GM19324 (cell line): ENCODE measurements around the gene SRGAP3.

Experiments used
- ATAC-seq: cut with Tn5 transposase; IDR thresholded peaks from one replicate; pipeline ENCODE4 v1.9.1; 2021; ENCODE audit warnings: mild to moderate bottlenecking, moderate library complexity; ENCODE audit not compliant: unreplicated experiment, low FRiP score

Gene SRGAP3

GRCh38 chr3:9123840-9124239 is 125.6 kb downstream of the SRGAP3 start:
- no peak for ATAC-seq

GRCh38 chr3:9122732-9123364 is 126.6 kb downstream of the SRGAP3 start:
- no peak for ATAC-seq

GRCh38 chr3:9121366-9122001 is 128.0 kb downstream of the SRGAP3 start:
- no peak for ATAC-seq

GRCh38 chr3:9119331-9119730 is 130.1 kb downstream of the SRGAP3 start:
- no peak for ATAC-seq

- no peak for ATAC-seq
Measured at GRCh38 chr3:9118222-9118621, 131.2 kb downstream of the SRGAP3 start.

GRCh38 chr3:9117220-9117619 is 132.2 kb downstream of the SRGAP3 start:
- no peak for ATAC-seq

GRCh38 chr3:9116336-9116735 is 133.1 kb downstream of the SRGAP3 start:
- no peak for ATAC-seq

GRCh38 chr3:9115336-9115735 is 134.1 kb downstream of the SRGAP3 start:
- no peak for ATAC-seq

- no peak for ATAC-seq
Measured at GRCh38 chr3:9113040-9113439, 136.4 kb downstream of the SRGAP3 start.

- no peak for ATAC-seq
Measured at GRCh38 chr3:9111866-9112265, 137.6 kb downstream of the SRGAP3 start.

- no peak for ATAC-seq
Measured at GRCh38 chr3:9111417-9111816, 138.0 kb downstream of the SRGAP3 start.

- no peak for ATAC-seq
Measured at GRCh38 chr3:9110802-9111201, 138.6 kb downstream of the SRGAP3 start.

- ATAC-seq = no peak
Measured at GRCh38 chr3:9110316-9110715, 139.1 kb downstream of the SRGAP3 start.

GRCh38 chr3:9109568-9109914 is 139.9 kb downstream of the SRGAP3 start:
- no peak for ATAC-seq

- no peak for ATAC-seq
Measured at GRCh38 chr3:9108876-9109567, 140.4 kb downstream of the SRGAP3 start.

GRCh38 chr3:9107738-9108137 is 141.7 kb downstream of the SRGAP3 start:
- ATAC-seq = no peak

- no peak for ATAC-seq
Measured at GRCh38 chr3:9105421-9105820, 144.0 kb downstream of the SRGAP3 start.

GRCh38 chr3:9104121-9104520 is 145.3 kb downstream of the SRGAP3 start:
- no peak for ATAC-seq

GRCh38 chr3:9102240-9102981 is 147.0 kb downstream of the SRGAP3 start:
- no peak for ATAC-seq

- ATAC-seq = no peak
Measured at GRCh38 chr3:9101286-9101685, 148.2 kb downstream of the SRGAP3 start.

GRCh38 chr3:9100513-9100894 is 148.9 kb downstream of the SRGAP3 start:
- ATAC-seq = no peak
